Right lobe of liver (tissue), 4 donors: Measurements from ENCODE around the gene APRT.

Experiments used
- POLR2A ChIP-seq: fragments of 450-650 bp; IDR thresholded peaks from one replicate; pipeline ENCODE4 v1.6.1; 2017; ENCODE audit warnings: antibody characterized with exemption, mild to moderate bottlenecking
- TF ChIP-seq, protein P1 (sequence below), 4 donors: fragments of 200-600 bp in 3 of 4; fragments of 450-650 bp in 1 of 4; IDR thresholded peaks; one replicate each; pipeline versions ENCODE4 v1.5.1 to v1.8.0; 2016 to 2022; ENCODE audit warnings: antibody characterized with exemption in 4 of 4, mild to moderate bottlenecking in 2 of 4
- donor health status: DM: no; HTN: no; CAD: no.
- donor health status: DM: no; HTN: no; CAD: no.
- donor health status: DM: no; HTN: yes; CAD: no.

DNA sequence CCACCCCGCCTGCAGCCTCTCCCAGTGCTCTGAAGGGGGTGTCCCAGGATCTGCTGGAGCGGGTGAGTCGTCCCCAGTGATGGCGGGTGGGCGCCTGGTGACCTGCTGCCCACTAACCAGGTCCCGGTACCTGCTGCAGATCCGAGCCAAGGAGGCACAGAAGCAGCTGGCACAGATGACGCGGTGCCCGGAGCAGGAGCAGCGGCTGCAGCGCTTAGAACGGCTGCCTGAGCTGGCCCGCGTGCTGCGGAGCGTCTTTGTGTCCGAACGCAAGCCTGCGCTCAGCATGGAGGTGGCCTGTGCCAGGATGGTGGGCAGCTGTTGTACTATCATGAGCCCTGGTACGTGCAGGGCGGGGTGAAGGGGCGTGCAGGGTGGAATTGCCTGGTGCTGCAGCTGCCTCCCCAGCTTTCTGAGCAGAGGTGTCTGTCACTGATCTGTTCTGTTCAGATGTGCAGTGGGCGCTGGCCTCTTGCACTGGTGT is 4.5 kb downstream of the APRT start:
- TF ChIP-seq, protein P1, sequence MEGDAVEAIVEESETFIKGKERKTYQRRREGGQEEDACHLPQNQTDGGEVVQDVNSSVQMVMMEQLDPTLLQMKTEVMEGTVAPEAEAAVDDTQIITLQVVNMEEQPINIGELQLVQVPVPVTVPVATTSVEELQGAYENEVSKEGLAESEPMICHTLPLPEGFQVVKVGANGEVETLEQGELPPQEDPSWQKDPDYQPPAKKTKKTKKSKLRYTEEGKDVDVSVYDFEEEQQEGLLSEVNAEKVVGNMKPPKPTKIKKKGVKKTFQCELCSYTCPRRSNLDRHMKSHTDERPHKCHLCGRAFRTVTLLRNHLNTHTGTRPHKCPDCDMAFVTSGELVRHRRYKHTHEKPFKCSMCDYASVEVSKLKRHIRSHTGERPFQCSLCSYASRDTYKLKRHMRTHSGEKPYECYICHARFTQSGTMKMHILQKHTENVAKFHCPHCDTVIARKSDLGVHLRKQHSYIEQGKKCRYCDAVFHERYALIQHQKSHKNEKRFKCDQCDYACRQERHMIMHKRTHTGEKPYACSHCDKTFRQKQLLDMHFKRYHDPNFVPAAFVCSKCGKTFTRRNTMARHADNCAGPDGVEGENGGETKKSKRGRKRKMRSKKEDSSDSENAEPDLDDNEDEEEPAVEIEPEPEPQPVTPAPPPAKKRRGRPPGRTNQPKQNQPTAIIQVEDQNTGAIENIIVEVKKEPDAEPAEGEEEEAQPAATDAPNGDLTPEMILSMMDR (IDR thresholded peaks at IDR 0.05) = no peak
- no peak for TF ChIP-seq POLR2A
